HG02610 (cell line): ENCODE data around the gene TMEM245.

Experiments used
- ATAC-seq: cut with Tn5 transposase; IDR thresholded peaks from one replicate; pipeline ENCODE4 v1.9.1; 2021; ENCODE audit warnings: mild to moderate bottlenecking, moderate library complexity; ENCODE audit not compliant: unreplicated experiment

The TMEM245 gene

DNA sequence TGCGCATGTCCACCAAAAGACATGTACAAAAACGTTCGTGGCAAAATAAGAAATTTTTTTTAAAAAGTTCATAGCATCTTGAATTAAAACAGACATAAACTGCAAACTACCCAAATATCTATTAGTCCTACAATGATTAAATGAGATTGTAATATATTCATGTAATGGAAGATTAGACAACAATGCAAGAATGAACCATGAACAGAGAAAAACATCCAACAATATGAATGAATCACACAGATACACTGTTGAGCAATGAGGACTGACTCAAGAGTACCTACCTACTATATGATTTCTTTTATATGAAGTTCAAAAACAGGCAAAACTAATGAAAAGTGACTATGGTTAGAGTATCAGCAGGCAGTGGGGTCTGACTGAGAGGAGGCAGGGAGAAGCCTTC lies 88.5 kb downstream of the TMEM245 start:
- ATAC-seq = no peak

DNA sequence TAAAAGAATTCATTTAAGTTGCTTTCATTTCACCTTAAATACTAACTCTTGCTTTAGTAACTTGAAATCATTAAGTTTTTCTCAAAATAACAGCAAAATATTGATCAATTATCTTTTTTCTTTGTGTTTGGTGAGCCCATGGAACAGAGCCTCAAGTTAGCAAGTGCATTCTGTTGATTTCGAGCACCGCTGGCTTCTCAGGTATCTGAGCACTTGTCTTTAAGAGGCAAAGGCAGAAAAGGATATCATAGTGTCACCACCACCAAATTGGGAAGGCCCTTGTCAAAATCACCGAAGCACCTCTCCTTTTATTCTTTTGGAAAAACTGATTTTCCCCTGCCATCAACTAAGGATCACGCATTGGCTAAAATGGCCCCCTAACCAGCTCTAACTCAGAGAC lies 89.3 kb downstream of the TMEM245 start:
- no peak for ATAC-seq

DNA sequence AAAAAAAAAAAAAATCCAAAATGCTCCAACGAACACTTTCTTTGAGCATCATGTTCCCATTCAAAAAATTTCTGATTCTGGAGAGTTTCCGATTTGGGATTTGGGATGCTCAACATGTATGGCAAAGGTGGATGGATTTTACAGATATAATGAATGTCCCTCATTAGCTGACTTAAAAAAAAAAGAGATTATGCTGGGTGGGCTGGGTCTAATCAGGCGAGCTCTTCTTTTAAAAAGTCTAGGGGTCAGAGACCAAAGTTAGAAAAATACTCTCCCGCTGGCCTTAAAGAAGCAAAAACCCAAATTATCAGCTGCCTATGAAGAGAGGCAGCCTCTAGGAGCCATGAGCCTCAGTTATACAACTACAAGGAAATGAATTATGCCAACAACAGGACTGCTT lies 91.3 kb downstream of the TMEM245 start:
- no peak for ATAC-seq

DNA sequence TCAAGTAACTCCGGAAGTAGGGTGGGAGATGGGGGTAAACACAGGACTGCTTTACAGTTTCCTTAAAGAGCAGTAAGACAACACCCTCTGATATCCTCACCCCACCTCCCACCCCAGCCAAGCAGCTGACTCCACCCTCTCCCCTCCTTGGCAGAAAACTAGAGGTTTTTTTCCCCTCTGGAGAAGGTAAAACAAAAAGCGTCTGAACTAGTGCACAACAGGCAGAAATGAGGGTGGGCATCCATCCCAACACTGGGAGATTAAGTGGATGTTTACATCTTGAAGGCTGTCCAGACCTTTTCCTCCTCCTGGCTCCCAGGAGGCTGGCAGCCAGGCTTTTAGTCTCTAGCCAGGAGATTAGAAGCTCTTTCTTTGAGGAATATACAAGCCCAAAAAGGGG lies 92.6 kb downstream of the TMEM245 start:
- no peak for ATAC-seq

DNA sequence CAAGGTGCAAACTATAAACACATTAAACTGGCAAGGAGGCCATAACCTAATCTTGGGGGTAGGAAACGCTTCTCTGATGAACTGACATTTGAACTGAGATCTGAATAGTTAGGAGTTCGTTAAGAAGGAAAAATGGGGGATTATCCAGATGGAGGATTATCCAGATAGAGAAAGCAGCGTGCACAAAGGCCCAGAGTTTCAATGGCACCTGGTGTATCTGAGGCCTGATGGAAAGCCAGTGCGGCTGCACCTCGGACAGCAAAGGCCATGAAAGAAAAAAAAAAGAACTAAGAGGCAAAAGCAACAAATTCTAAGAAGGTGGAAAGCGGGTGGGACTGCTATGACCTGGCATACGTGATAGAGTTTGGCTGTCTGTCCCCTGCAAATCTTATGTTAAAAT lies 93.4 kb downstream of the TMEM245 start:
- ATAC-seq = no peak

DNA sequence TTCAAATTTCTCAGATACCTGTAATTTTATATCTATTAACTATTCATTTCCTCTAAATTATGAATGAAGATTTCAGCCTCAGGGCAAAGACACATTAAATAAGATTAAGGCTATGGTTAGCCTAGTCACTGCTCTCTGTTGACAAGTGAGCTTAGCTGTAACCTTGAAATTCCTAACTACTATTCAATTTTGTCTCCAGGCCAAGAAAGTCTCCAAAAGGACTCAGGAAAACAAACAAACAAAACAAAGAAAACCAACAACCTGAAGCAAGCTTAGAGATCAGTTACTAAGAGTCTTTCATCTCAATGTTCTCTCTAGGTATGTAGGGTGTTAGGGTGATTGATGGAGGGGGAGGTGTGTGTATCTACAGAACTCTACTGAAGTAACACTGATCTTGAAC lies 96.9 kb downstream of the TMEM245 start:
- no peak for ATAC-seq

DNA sequence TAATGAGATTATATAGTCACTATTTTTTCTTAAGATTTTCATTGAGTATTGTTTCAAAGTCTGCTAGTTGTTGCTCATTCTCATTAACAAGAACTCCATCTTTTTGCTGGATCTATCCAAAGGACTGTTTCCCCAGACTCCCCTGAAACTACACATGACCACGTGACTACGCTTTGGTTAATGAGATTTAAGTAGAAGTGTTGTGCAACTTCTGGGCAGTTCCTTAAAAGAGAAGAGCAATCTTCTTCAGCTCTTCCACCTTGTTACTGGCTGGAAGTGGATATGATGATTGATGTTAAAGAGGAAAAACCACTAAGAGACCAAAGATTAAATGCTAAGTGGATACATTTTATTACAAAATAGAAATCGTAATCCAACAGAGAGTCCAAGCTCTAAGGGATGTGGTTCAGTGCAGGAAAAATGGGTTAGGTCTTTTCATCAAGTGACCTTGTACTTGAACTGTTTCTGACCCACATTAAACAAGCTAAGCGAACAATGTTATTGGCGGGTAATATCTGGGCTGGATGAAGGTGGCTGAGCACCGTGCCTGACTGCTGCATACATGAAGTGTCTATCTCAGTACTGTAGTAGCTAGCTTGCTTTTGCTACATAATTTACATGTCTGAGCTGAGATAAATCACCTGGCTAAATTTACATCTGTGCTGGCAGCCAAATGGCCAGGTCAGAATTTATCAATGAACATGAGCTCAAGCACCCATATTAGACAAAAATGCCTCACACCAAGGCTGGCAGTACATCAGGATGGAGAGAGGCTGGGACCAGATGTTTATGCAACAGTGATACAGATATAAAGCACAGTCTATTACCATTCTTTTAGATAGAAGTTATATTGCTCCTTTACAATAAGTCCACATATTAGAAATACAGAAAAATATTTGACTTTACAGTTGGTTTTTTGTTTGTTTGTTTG lies 98.9 kb downstream of the TMEM245 start:
- no peak for ATAC-seq

DNA sequence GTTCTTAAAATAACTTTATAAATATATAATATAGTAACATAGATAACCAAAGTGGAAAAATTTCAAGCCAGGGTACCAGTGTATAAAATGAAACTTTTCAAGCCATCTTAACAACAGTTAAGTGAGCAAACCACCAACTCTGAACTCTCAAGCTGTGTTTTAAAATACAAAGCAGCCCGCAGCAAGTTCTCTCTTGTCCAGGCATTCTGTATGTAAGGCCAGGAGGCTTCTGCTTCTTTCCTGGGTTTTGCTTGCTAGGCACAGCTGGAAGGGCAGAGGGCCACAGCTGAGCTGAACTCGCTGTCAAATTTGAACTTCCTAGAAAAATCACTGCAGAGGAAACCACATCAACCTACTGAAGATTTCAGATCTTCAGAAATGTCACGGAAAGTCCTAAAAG lies 99.6 kb downstream of the TMEM245 start:
- ATAC-seq = no peak

DNA sequence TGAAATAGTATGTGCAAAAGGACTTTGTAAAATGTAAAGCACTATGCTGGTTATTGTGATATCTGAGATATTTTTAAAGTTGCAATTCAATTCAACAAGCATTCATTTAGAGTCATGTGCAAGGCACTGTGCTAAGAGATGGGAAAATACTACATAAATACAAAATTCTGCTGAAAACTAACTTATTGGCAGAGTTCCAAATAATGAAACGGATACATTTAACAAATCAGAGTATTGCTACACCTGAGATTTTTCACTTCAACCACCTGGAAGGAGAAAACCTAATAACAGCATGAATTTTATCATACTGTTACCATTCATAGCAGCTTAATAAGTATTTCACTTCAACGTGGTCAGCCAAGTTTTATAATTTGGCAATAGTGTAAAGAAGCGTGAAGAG lies 100.3 kb downstream of the TMEM245 start:
- ATAC-seq = no peak

DNA sequence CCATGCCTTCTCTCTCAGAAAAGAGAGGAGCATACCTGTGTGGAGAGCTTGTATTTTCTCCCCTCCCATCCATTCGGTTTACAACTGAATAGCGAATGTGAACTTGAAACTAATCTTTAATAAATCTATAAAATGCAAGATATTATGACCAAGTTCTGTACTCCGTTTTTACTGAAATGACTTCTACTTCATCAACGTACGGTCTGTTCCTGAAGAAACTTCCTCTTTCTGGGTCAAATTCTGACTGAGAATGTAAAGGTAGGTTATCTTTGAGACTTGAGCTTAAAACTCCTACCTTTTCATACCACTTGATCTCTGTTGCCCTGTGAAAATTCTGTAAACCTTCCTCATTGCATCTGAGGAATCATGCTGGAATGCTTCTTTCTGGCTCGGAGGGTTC lies 102.3 kb downstream of the TMEM245 start:
- peak; percentile 49 for ATAC-seq

DNA sequence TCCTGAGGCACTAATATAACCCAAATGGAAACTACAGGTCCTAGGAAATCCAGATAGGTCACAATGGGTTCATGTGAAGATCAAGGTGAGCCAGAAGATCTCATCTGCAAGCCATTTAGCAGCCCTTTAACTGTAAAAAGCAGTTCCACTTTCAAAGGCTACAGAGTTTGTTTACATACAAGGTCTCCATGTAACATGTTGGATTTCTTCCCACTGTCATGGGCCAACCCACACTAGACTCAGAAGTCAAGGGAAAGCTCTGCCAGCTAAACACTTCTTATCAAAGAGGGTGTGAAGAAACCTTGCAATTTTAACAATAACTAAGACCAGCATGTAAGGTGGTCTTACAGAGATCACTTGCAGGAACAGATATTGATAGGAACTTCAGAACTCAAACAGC lies 102.7 kb downstream of the TMEM245 start:
- no peak for ATAC-seq

DNA sequence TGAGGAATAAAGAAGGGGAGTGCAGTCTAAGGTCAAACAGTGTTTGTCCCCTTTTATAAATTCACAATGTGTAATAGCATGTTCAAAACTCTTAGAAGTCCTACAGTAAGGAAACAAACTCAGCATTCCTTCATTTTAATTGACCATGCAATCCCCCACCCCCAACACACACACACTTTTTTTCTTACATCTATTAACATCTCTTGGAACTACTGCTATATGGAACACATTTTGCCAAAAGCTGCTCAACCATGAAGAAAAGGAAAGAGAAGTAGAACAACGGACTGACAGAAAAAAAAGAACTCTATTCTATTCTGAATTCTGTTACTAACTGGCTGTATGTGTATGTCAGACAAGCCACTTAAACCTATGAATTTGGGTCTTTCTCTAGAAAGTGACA lies 103.6 kb downstream of the TMEM245 start:
- no peak for ATAC-seq

DNA sequence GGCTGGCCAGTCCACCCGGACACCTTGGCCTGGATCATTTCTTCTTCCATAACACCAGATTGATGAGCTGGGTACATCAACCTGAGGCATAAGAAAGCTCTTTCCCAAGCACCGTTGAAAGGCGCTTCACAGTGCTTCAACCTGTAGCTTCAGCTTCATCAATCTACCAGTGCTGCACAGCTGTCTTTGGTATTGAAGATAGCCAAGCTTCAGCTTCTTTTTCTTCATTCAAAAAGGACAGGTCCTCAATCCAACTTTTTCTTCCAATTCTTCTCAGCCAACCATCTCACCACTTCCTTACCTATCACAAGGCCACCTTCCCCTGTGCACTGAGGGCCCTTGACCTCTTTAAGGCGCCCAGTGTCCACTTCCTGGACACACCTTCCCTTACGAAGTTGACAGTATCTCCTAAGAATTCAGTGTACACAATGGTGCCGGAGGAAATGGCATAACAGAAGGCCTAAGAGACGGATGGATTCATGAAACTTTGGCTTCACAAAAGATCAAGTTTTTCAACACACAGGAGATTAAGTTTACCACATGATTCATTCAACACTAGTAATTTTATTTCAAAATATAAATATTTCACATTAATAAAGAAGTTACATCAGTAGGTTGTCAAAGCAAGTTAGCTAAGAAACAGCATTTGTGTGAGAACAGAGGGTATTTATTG lies 105.0 kb downstream of the TMEM245 start:
- ATAC-seq = no peak

DNA sequence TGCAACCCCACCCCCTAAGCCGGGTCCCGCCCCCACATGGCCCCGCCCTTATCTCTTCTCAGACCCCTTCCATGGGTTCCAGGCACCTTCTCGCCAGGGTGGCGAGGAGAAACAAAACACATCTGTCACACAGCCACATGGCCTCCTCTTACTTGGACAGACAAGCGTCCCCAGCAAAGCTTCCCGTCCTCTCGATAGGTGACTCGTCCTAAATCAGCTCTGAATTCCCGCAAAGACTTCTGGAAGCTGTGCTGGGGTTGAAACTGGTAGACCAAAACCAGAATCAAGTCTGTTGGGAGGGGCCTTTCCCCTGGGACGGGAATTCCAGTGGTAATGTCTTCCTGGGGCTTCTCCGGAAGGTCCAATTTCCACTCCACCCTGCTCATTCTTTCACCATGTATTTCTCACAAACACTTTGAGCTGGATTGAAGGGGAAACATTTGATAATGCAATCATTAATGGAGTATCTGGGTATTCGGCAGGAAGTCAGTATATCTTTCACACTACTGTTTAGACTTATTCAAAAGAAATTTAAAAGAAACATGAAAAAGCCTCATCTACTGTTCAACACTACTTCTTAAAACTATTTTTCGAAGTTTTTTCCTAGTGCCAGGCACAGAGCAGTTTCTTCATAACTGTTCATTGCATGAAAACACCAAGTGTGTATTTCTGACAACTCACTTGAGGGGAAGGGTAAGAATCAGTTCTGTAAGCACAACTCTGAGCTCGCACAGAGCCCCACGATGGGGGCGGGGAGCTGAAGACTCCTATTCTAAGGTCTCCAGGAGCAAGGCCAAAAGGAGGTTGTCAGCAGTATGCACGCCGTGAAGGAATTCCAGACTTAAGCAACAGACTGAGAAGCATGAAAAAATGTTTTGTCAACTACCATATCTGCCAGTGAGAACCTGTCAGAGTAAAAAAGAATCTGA lies 105.8 kb downstream of the TMEM245 start:
- no peak for ATAC-seq

DNA sequence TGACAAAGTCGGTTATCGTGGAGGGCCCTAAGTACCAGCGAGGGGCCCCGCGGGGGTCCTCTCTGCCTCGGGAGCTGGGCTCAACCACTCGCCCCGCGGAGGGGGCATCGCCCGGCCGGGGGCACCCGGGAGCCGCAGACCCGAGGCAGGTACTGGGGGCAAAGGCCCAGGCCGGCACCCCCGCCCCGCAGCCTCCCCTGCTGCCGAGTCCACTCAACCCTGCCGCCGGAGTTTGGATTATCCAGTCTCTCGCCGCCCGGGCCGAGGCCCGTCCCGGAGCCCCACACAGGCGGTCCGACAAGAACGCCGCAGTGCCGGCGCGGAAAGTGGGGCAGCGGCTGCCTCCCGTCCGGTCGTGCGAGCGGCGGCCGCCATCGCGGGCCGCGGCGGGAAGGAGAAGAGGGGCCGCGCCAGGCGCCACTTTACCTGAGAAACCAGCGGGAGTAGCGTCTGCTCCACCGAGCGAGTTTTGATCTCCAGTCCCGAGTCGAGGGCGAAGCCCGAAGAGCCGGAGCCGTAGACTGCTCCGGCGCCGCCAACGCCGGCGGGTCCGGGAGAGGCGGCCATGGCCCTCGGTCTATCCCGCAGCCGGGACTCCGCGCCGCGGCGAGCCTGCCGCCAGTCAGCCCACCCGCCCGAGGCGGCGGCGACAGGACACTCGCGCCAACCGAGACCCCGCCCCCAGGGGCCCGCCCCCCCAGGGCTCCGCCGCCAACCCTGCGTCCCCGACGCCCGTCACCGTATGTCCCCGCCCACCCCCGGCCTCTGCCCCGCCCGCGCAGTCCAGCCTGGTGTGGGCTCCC lies 106.7 kb downstream of the TMEM245 start, which contains the start of gene CTNNAL1:
Gene CTNNAL1, minus strand, starts transcription at position 624 of the 803 bp plus-strand sequence. Its CDS starts 57 bp downstream, at position 567.
- ATAC-seq = peak; percentile 67

DNA sequence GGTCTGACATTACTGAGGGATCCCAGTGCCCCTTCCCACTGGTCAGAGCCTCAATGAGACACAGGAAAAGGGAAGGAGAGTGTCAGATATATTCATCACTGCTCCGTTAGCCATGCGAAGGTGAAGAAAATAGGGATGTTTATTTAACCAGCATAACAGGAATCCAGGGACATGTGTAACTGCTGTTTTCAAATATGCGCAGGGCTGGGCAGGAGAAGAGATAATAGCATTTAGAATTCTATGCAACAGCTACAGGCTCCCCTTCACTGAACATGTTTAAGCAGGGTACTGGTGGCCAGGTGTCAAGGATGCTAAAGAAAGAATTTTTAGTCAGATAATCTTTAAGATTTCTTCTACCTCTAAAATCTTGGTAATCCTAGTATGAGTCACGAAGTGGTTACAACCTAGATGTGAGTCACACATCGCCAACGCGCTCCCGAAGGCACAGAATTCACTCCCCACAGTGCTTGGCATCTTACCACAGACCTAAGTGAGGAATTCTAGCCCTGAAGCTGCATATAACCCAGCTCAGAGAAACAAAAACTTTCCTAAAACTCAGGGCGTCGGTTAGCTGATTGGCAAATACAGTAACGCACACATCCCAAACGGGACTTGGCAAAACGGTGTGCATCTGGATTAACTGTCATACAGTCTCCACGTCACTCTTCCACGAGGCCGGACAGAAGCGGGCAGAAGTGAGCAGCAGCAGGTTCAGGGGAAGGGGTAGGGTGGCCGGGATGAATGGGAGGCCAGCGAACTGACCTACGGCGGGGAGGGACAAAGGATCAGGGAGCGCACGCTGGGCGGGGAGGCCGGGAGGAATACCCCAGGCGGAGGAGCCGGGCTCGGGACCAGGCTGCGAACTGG lies 107.5 kb downstream of the TMEM245 start:
- peak; percentile 45 for ATAC-seq

DNA sequence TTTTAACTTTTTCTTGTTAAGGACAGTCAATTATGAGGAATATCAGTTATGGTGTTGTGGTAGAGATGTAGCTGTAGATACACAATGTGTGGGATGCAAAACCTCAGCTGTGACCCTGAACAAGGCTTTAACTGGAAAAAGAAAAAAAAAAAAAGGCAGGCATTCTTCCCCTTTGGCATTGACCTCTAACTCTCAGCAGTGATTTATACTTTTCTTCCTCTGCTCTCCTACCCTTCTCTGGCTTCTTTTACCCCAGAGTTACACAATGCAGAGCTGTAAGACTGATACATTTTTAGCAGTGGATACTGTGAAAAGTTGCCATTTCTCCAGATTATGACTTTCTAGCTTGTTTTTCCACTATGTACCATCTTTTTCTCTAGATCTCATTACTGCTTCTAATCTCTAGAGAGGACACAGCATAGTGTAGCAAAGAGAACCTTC lies 108.5 kb downstream of the TMEM245 start:
- no peak for ATAC-seq

DNA sequence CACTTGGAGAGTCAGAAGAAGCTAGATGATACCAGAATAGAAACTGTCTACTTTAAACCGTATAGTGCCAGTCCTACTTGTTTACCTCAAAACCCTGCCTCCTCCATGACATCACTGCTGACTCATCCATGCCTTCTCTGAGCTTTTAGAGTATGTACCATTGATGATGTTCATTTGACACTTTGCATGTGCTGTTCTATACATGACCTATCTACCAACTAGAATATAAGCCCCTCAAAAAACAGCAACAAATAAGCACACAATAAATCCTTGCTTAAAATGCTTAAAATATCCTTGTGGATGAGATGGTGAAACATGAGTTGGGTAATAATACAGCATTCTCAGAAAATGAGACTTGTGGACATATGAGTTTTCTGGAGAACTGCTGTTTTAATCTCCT lies 109.0 kb downstream of the TMEM245 start:
- no peak for ATAC-seq

DNA sequence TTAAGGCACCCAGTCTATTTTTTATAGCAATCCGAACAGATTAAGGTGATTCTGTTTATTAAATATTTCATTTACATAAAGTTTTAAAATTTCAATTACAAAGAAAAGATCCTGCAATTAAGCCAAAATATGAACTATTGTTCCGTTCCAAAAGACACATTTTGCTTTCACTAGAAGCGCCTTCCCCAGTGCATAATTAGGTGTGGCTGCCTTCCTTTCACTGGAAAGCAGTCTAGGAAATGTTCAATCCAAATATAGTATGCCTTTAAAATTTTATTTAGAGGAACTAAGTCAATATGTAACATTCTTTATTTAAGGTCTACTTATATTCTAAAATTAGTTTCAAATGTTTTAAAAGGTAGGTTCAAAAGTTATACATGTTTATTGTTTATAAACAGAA lies 114.1 kb downstream of the TMEM245 start:
- ATAC-seq = no peak
